Measurements from ENCODE around the gene DENND4A.

DNA sequence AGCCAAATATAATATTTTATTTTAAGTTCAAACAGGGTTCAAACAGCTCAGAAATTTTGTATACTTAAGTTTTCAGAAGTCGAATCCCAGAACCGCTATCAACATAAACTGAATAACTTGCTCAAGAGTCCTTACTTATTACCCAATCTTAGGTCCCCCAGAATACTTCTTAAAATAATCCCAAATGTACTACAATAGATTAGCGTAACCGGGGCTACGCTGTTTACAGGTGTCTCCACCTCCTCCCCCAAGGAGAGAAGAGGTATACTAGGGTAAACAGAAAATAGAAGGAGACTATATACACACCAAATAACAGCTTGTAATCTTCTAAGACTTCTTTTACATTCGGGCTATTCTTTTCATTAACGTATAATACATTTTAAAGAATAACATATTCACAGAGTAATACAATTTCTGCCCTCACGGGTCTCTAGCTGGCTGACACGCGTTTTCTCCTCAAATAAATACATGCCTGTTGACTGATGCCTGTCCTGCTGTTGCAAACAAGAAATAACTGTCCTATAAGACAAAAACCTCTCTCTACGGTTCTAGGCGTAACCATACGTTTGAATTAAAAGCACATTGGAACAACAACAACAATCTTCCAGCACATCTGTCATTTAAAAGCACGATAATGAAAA lies 1.3 kb downstream of the DENND4A start:
- TF ChIP-seq MAFF (IDR thresholded peaks at IDR 0.05; ENCODE audit: low read length) (no peak), YY1 (IDR thresholded peaks at IDR 0.05; ENCODE audit: borderline replicate concordance in 1 of 3, control insufficient read depth in 1 of 3, extremely low read depth in 1 of 3, insufficient read depth in 3 of 3, insufficient read length in 1 of 3, insufficient replicate concordance in 2 of 3, low read depth in 1 of 3, low read length in 2 of 3) (no peak), BACH1 (tag; IDR thresholded peaks at IDR 0.05) (no peak), NR1H2 (CRISPR knock-in tag; IDR thresholded peaks at IDR 0.05) (no peak), PCBP1 (IDR thresholded peaks at IDR 0.05; ENCODE audit: low read depth, low read length, poor library complexity, severe bottlenecking) (no peak), RAD21 (CRISPR knock-in tag; conservative IDR thresholded peaks at IDR 0.05 in 1 of 2, IDR thresholded peaks at IDR 0.05 in 1 of 2) (no peak), ZFP1 (CRISPR knock-in tag; IDR thresholded peaks at IDR 0.05) (no peak)
- TF ChIP-seq, protein P1, sequence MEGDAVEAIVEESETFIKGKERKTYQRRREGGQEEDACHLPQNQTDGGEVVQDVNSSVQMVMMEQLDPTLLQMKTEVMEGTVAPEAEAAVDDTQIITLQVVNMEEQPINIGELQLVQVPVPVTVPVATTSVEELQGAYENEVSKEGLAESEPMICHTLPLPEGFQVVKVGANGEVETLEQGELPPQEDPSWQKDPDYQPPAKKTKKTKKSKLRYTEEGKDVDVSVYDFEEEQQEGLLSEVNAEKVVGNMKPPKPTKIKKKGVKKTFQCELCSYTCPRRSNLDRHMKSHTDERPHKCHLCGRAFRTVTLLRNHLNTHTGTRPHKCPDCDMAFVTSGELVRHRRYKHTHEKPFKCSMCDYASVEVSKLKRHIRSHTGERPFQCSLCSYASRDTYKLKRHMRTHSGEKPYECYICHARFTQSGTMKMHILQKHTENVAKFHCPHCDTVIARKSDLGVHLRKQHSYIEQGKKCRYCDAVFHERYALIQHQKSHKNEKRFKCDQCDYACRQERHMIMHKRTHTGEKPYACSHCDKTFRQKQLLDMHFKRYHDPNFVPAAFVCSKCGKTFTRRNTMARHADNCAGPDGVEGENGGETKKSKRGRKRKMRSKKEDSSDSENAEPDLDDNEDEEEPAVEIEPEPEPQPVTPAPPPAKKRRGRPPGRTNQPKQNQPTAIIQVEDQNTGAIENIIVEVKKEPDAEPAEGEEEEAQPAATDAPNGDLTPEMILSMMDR (IDR thresholded peaks at IDR 0.05 in 2 of 3, conservative IDR thresholded peaks at IDR 0.05 in 1 of 3; ENCODE audit: insufficient read depth in 2 of 3, low read depth in 1 of 3, low read length in 3 of 3) = no peak
- TF ChIP-seq, protein P2, sequence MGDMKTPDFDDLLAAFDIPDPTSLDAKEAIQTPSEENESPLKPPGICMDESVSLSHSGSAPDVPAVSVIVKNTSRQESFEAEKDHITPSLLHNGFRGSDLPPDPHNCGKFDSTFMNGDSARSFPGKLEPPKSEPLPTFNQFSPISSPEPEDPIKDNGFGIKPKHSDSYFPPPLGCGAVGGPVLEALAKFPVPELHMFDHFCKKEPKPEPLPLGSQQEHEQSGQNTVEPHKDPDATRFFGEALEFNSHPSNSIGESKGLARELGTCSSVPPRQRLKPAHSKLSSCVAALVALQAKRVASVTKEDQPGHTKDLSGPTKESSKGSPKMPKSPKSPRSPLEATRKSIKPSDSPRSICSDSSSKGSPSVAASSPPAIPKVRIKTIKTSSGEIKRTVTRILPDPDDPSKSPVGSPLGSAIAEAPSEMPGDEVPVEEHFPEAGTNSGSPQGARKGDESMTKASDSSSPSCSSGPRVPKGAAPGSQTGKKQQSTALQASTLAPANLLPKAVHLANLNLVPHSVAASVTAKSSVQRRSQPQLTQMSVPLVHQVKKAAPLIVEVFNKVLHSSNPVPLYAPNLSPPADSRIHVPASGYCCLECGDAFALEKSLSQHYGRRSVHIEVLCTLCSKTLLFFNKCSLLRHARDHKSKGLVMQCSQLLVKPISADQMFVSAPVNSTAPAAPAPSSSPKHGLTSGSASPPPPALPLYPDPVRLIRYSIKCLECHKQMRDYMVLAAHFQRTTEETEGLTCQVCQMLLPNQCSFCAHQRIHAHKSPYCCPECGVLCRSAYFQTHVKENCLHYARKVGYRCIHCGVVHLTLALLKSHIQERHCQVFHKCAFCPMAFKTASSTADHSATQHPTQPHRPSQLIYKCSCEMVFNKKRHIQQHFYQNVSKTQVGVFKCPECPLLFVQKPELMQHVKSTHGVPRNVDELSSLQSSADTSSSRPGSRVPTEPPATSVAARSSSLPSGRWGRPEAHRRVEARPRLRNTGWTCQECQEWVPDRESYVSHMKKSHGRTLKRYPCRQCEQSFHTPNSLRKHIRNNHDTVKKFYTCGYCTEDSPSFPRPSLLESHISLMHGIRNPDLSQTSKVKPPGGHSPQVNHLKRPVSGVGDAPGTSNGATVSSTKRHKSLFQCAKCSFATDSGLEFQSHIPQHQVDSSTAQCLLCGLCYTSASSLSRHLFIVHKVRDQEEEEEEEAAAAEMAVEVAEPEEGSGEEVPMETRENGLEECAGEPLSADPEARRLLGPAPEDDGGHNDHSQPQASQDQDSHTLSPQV (IDR thresholded peaks at IDR 0.05) = no peak
- TF ChIP-seq, protein P3, sequence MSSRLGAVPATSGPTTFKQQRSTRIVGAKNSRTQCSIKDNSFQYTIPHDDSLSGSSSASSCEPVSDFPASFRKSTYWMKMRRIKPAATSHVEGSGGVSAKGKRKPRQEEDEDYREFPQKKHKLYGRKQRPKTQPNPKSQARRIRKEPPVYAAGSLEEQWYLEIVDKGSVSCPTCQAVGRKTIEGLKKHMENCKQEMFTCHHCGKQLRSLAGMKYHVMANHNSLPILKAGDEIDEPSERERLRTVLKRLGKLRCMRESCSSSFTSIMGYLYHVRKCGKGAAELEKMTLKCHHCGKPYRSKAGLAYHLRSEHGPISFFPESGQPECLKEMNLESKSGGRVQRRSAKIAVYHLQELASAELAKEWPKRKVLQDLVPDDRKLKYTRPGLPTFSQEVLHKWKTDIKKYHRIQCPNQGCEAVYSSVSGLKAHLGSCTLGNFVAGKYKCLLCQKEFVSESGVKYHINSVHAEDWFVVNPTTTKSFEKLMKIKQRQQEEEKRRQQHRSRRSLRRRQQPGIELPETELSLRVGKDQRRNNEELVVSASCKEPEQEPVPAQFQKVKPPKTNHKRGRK (tag; IDR thresholded peaks at IDR 0.05) = no peak
